NCI-H460 (cell line): Measurements from ENCODE around the gene SRD5A1. TPM values are rescaled to one million over a fixed set of nuclear protein-coding genes. Genes with fewer than 3 reads are reported as not detected.
A peak's percentile ranks its signal among the peaks of the same experiment; 100 is the strongest.

ENCODE experiments used
- DNase-seq: peaks from one replicate; pipeline ENCODE4 v3.0.0-alpha.2; 2016; ENCODE audit warnings: low read depth; ENCODE audit errors: extremely low read depth
- total RNA-seq: library from RNA; depleted of rRNA; stranded (reverse); fragments of >200 nt; shearing (Covaris generic); gene quantifications from 2 replicates; pipeline ENCODE4 v1.2.3, GENCODE V29; 2014

SRD5A1 gene
- total RNA-seq, 1 experiment from 2014 or later, result 21.6 TPM

- DNase-seq, result no peak
Measured at GRCh38 chr5:6603643-6604042, 29.6 kb upstream of the SRD5A1 start.

DNA sequence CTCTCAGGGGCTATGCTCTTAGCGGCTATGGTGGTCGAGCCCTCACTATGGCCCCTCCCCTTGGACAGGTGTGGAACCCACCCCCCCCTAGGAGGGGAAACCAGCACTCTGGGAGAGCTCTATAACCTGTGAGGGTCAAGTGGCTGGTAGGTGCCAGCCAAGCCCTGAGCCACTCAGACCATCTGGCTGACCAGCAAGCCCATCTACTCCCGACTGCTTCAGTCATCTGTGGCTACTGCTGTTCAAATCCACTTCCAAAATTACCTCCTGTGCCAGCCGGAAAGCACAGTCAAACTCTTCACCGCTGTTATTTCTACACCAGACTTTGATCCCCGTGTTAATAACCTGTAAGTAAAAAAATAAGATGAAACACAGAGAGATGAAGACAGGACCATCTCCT, 28.9 kb upstream of the SRD5A1 start:
- no peak for DNase-seq

- no peak for DNase-seq
Measured at GRCh38 chr5:6604946-6605345, 28.3 kb upstream of the SRD5A1 start.

GRCh38 chr5:6606884-6607558, 26.2 kb upstream of the SRD5A1 start:
- no peak for DNase-seq

- no peak for DNase-seq
Measured at GRCh38 chr5:6607559-6607936, 25.7 kb upstream of the SRD5A1 start.

DNA sequence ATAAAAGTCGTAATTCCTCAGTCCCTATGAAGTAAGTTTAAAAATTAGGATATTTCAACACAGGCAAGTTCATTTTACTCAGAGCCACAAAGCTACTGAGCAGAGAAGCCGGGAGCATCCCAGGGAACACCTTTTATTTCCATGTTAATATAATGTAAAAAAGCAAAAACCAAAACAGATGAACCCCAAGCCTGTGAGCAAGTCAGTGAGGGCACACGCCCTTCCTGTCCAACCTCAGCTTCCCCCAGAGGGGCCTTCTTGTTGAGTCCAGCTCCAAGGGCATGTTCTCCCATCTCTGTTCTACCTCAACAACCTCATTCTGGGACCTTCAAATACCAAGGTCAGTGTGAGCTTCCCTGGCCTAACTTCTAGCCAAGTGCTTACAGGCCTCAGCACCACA, 25.2 kb upstream of the SRD5A1 start:
- no peak for DNase-seq

- DNase-seq, result no peak
Measured at GRCh38 chr5:6611334-6612256, 21.6 kb upstream of the SRD5A1 start.

DNA sequence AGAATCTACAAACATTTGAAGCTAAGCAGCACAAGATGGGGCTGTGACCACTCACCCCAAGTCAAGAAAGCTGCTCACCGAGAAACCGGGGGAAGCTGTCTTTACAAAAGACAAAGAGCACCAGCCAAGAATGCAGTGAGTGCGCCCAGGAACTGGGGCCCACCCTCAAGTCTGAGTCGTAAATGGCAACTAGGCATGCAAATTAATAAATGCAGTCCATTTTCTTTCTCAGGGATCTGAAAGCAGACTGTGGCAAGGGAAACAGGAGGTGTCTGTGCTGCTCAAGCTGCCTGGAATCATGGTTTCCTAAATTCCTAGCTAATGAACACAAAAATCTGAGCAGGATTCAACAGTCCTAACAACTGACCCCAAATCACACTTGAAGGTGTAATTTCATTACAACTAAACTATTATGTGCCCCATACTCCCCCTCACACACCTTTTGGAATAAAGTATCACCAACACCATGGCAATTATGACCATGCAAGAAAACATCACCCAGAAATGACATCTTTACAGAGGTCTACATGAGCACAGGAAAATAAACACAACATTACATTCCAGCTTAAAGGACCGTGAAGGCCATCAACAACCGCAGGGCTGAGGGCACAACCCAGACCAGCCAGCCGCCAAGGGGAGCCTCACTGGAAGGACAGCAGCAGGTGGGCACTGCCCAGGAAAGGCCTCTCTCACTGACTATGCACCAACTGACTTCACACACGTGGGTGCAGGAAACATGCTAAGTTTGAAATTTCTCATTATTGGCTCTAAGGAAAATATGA, 18.0 kb upstream of the SRD5A1 start:
- no peak for DNase-seq

DNA sequence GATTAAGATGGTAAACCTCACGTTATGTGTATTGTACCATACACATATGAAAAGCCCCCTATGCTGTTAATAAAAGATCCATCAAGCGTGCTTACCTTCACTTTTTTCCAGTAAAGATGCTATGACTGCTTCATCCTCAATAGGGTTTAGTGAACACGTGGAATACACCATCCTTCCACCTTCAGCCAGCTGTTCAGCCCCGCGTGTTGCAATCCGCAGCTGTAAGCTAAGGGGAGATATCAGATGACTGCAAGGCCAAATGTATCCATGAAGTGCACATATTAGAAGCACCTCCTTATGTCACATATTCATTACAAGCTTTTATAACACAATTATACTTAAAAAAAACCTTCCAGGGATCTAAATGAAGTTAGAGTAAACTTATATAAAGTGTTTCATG, 16.6 kb upstream of the SRD5A1 start:
- DNase-seq, result no peak

- DNase-seq, result no peak
Measured at GRCh38 chr5:6623228-6623627, 10.0 kb upstream of the SRD5A1 start.

- no peak for DNase-seq
Measured at GRCh38 chr5:6623941-6624340, 9.3 kb upstream of the SRD5A1 start.

DNA sequence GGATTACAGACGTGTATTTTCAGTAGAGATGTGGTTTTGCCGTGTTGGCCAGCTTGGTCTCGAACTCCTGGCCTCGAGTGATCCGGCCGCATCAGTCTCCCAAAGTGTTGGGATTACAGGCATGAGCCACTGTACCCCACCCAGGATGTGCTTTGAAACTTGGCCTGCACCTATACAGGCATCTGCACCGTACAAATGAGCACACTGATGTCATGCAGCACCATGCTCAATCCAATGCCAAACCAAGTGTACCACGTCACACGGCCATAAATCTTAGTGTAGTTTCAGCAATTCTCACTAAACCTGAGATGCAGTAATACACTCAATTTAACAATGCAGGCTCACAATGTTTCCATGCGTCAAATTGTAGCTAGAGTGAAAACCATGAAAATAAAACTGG, 6.7 kb upstream of the SRD5A1 start:
- no peak for DNase-seq

DNA sequence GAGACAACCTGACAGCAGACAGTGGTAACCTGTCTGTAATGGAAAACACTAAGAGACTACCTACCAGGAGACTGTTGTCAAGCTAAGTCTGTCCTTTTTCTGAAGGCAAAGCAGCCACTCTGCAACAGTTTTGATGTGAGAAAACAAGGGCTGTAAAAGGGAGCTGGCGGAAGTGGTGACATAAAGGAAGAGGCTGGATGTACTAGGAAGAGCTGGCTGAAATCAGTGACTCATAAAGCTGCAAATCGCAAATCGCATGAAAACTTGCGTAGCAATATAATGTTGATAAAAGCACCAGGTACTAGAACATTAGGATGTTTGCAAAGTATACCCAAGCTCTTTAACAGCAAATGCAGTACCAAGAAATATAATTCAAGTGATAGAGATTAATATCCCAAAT, 1.8 kb upstream of the SRD5A1 start:
- DNase-seq, result no peak

GRCh38 chr5:6632324-6632887, 834 bp upstream of the SRD5A1 start:
- peak; percentile 19 for DNase-seq

GRCh38 chr5:6633469-6634245, 417 bp downstream of the SRD5A1 start:
- DNase-seq, result no peak

DNA sequence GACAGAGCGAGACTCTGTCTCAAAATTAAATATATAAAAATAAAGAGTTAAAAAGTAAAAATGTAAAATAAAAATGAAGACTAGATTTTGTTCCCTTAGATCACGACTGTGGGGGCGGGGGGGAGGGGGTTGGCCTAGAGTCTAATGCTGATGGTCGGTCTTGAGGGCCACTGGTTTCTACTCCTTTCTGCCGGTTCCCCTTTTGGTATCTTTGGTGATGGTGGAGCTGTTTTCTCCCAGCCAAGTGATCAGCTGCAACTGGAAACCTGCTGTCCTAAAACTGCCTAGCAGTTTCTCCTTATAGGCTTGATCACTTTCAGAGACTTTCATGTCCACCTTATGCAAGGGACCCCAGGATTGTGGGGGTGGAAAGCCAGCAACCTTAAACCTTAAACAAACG, 1.1 kb downstream of the SRD5A1 start:
- DNase-seq, result no peak

GRCh38 chr5:6634788-6635430, 1.7 kb downstream of the SRD5A1 start:
- no peak for DNase-seq

GRCh38 chr5:6636293-6636692, 3.1 kb downstream of the SRD5A1 start:
- DNase-seq, result no peak

GRCh38 chr5:6637022-6637421, 3.8 kb downstream of the SRD5A1 start:
- DNase-seq, result no peak

DNA sequence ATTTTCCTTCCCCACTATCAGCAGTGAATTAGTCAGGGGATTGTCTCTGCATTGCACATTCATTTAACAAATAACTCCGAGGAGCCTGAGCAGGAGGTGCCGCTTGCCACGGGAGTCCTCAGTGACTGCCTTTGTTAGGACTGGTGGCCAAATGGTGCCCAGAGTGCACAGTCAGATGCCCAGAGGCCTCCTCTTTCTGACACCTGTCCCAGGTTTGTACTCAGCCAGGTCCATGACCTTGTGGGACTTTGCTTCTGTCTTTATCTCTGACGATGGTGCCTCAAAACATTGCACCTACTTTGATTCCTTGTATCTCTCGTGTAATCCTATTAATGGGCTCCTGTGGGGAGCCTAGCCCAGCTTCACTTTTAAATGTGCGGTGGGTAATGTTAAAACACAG, 4.3 kb downstream of the SRD5A1 start:
- DNase-seq, result no peak
